MM.1S (cell line): ENCODE data around the gene PIK3R5.

Experiments
- CTCF ChIP-seq: fragments of 300-600 bp; sonication (generic); IDR thresholded peaks from 2 replicates; pipeline ENCODE4 v1.5.1; 2016; ENCODE audit warnings: antibody characterized with exemption, low read length, mixed read lengths
- EZH2 ChIP-seq: fragments of 300-600 bp; sonication (generic); optimal IDR thresholded peaks from 2 replicates; pipeline ENCODE3; 2017; ENCODE audit warnings: low read depth, mild to moderate bottlenecking, antibody characterized with exemption, low read length, mixed read lengths
- EZH2phosphoT487 ChIP-seq: fragments of 300-600 bp; sonication (generic); IDR thresholded peaks from 2 replicates; pipeline ENCODE4 v1.6.1; 2018; ENCODE audit warnings: antibody characterized with exemption, low read length

DNA sequence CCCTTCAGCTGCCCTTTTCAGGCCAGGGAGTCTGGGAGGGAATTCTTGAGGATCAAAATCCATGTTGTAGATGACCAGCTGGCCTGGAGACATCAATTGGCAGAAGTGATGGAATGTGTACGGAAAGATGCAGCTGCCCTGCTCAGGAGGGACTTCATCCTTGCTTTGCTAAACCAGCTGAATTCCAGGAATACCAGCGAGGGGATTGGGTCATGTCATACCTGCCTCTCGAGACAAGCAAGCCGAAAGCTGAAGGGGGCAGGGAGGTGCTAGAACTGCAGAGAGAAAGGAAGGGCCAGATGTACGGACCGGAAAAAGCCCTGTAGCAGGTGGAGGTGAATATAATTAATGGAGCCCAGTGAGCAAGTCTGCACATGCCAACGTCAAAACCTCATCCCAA, 30.2 kb upstream of the PIK3R5 start:
- TF ChIP-seq EZH2phosphoT487: no peak
- no peak for TF ChIP-seq CTCF
- no peak for TF ChIP-seq EZH2
